ENCODE data around the gene BFSP2.
A peak's percentile ranks its signal among the peaks of the same experiment; 100 is the strongest.

BFSP2 gene

GRCh38 chr3:133457025-133457424, 57.2 kb downstream of the BFSP2 start:
- Histone ChIP-seq H3K9me3 (ENCODE audit: control insufficient read depth in 2 of 2, low read length in 2 of 2) (no peaks in the 10 kb centered on the region), H3K27ac (ENCODE audit: low read length) (no peak overlapping the region), H3K4me1 (ENCODE audit: control insufficient read depth, insufficient read depth, low read length) (peaks cover 12% of the 10 kb centered on the region), H3K27me3 (ENCODE audit: control insufficient read depth in 1 of 2, insufficient read depth in 2 of 2, low read length in 2 of 2) (no peaks in the 10 kb centered on the region), H3K4me3 (ENCODE audit: low read length in 2 of 2) (no peak overlapping the region), H3K36me3 (ENCODE audit: control insufficient read depth in 2 of 2, insufficient read depth in 2 of 2, low read length in 2 of 2) (no peaks in the 10 kb centered on the region), H3K9ac (ENCODE audit: low read length in 2 of 2) (no peak overlapping the region)

GRCh38 chr3:133457465-133458067, 57.7 kb downstream of the BFSP2 start:
- Histone ChIP-seq H3K27ac (ENCODE audit: low read length) (no peak overlapping the region), H3K9me3 (ENCODE audit: control insufficient read depth in 2 of 2, low read length in 2 of 2) (no peaks in the 10 kb centered on the region), H3K36me3 (ENCODE audit: control insufficient read depth in 2 of 2, insufficient read depth in 2 of 2, low read length in 2 of 2) (no peaks in the 10 kb centered on the region), H3K4me3 (ENCODE audit: low read length in 2 of 2) (no peak overlapping the region), H3K9ac (ENCODE audit: low read length in 2 of 2) (no peak overlapping the region), H3K4me1 (ENCODE audit: control insufficient read depth, insufficient read depth, low read length) (peaks cover 12% of the 10 kb centered on the region), H3K27me3 (ENCODE audit: control insufficient read depth in 1 of 2, insufficient read depth in 2 of 2, low read length in 2 of 2) (no peaks in the 10 kb centered on the region)

GRCh38 chr3:133459400-133459799, 59.5 kb downstream of the BFSP2 start:
- no peak overlapping the region for H3K4me3 ChIP-seq (ENCODE audit: low read length in 2 of 2)
- no peaks in the 10 kb centered on the region for H3K9me3 ChIP-seq (ENCODE audit: control insufficient read depth in 2 of 2, low read length in 2 of 2)
- H3K27me3 ChIP-seq (ENCODE audit: control insufficient read depth in 1 of 2, insufficient read depth in 2 of 2, low read length in 2 of 2) = no peaks in the 10 kb centered on the region
- H3K36me3 ChIP-seq (ENCODE audit: control insufficient read depth in 2 of 2, insufficient read depth in 2 of 2, low read length in 2 of 2) = no peaks in the 10 kb centered on the region
- peaks cover 12% of the 10 kb centered on the region for H3K4me1 ChIP-seq (ENCODE audit: control insufficient read depth, insufficient read depth, low read length)
- H3K27ac ChIP-seq (ENCODE audit: low read length) = peak overlapping the region; percentile 13
- no peak overlapping the region for H3K9ac ChIP-seq (ENCODE audit: low read length in 2 of 2)

DNA sequence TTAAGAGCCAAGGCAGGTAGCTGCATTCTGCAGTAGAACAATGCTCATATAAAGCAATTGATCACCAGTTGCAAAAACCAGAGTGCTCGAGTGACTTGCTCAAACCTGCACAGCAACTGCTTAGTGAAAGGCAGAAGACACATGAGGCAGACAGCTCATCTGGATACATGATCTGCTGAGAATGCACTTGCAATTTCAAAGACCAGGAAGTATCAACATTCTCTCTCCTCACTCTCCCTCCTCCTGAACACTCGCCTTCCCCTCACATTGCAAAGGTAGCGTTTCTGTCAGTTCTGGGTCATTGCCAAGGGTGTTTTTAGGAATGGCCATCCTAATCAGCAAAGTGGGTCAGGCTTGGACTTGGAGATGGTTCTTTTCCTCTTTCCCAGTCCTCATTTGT, 61.0 kb downstream of the BFSP2 start:
- no peak overlapping the region for H3K4me3 ChIP-seq (ENCODE audit: low read length in 2 of 2)
- H3K4me1 ChIP-seq (ENCODE audit: control insufficient read depth, insufficient read depth, low read length) = peaks cover 12% of the 10 kb centered on the region
- H3K9me3 ChIP-seq (ENCODE audit: control insufficient read depth in 2 of 2, low read length in 2 of 2) = no peaks in the 10 kb centered on the region
- H3K9ac ChIP-seq (ENCODE audit: low read length in 2 of 2) = no peak overlapping the region
- H3K36me3 ChIP-seq (ENCODE audit: control insufficient read depth in 2 of 2, insufficient read depth in 2 of 2, low read length in 2 of 2) = no peaks in the 10 kb centered on the region
- no peak overlapping the region for H3K27ac ChIP-seq (ENCODE audit: low read length)
- no peaks in the 10 kb centered on the region for H3K27me3 ChIP-seq (ENCODE audit: control insufficient read depth in 1 of 2, insufficient read depth in 2 of 2, low read length in 2 of 2)

GRCh38 chr3:133461291-133461690, 61.4 kb downstream of the BFSP2 start:
- Histone ChIP-seq H3K9me3 (ENCODE audit: control insufficient read depth in 2 of 2, low read length in 2 of 2) (no peaks in the 10 kb centered on the region), H3K36me3 (ENCODE audit: control insufficient read depth in 2 of 2, insufficient read depth in 2 of 2, low read length in 2 of 2) (no peaks in the 10 kb centered on the region)

GRCh38 chr3:133463347-133463860, 63.5 kb downstream of the BFSP2 start:
- Histone ChIP-seq H3K9me3 (ENCODE audit: control insufficient read depth in 2 of 2, low read length in 2 of 2) (no peaks in the 10 kb centered on the region), H3K27me3 (ENCODE audit: control insufficient read depth in 1 of 2, insufficient read depth in 2 of 2, low read length in 2 of 2) (no peaks in the 10 kb centered on the region), H3K4me1 (ENCODE audit: control insufficient read depth, insufficient read depth, low read length) (peaks cover 15% of the 10 kb centered on the region), H3K36me3 (ENCODE audit: control insufficient read depth in 2 of 2, insufficient read depth in 2 of 2, low read length in 2 of 2) (no peaks in the 10 kb centered on the region), H3K4me3 (ENCODE audit: low read length in 2 of 2) (no peak overlapping the region), H3K9ac (ENCODE audit: low read length in 2 of 2) (no peak overlapping the region), H3K27ac (ENCODE audit: low read length) (no peak overlapping the region)

More at GRCh38 chr3:133461291-133461690, 61.4 kb downstream of the BFSP2 start:
- no peak overlapping the region for H3K9ac ChIP-seq (ENCODE audit: low read length in 2 of 2)
- H3K27ac ChIP-seq (ENCODE audit: low read length) = no peak overlapping the region
- peaks cover 12% of the 10 kb centered on the region for H3K4me1 ChIP-seq (ENCODE audit: control insufficient read depth, insufficient read depth, low read length)
- no peaks in the 10 kb centered on the region for H3K27me3 ChIP-seq (ENCODE audit: control insufficient read depth in 1 of 2, insufficient read depth in 2 of 2, low read length in 2 of 2)
- H3K4me3 ChIP-seq (ENCODE audit: low read length in 2 of 2) = no peak overlapping the region

- no peaks in the 10 kb centered on the region for H3K9me3 ChIP-seq (ENCODE audit: control insufficient read depth in 2 of 2, low read length in 2 of 2)
- H3K4me3 ChIP-seq (ENCODE audit: low read length in 2 of 2) = no peak overlapping the region
- no peaks in the 10 kb centered on the region for H3K36me3 ChIP-seq (ENCODE audit: control insufficient read depth in 2 of 2, insufficient read depth in 2 of 2, low read length in 2 of 2)
Measured at GRCh38 chr3:133464573-133464972, 64.7 kb downstream of the BFSP2 start.

GRCh38 chr3:133466531-133467386, 66.9 kb downstream of the BFSP2 start:
- Histone ChIP-seq H3K36me3 (ENCODE audit: control insufficient read depth in 2 of 2, insufficient read depth in 2 of 2, low read length in 2 of 2) (no peaks in the 10 kb centered on the region), H3K9me3 (ENCODE audit: control insufficient read depth in 2 of 2, low read length in 2 of 2) (no peaks in the 10 kb centered on the region), H3K4me3 (ENCODE audit: low read length in 2 of 2) (no peak overlapping the region), H3K27me3 (ENCODE audit: control insufficient read depth in 1 of 2, insufficient read depth in 2 of 2, low read length in 2 of 2) (no peaks in the 10 kb centered on the region), H3K4me1 (ENCODE audit: control insufficient read depth, insufficient read depth, low read length) (peaks cover 7% of the 10 kb centered on the region), H3K9ac (ENCODE audit: low read length in 2 of 2) (no peak overlapping the region), H3K27ac (ENCODE audit: low read length) (no peak overlapping the region)

More at GRCh38 chr3:133464573-133464972, 64.7 kb downstream of the BFSP2 start:
- Histone ChIP-seq H3K4me1 (ENCODE audit: control insufficient read depth, insufficient read depth, low read length) (peaks cover 12% of the 10 kb centered on the region), H3K27ac (ENCODE audit: low read length) (no peak overlapping the region), H3K9ac (ENCODE audit: low read length in 2 of 2) (no peak overlapping the region), H3K27me3 (ENCODE audit: control insufficient read depth in 1 of 2, insufficient read depth in 2 of 2, low read length in 2 of 2) (no peaks in the 10 kb centered on the region)

DNA sequence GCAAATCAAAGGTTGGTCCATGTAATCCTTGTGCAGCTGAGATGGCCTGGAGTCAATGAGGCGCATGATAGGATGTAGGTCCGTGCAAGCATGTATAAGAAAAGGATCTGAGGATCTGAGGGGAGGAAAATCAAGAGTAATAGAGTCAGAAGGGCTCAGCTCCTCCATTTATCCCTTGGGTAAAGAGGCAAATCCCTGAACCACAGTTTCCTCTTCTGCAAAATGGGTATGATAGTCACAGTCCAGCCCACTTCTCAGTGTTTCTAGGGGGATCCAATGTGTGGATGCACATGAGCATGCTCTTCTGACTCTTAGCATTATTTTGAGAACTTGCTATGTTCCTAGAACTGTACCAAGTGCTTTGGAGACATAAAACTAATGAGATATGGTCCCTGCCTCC, 67.9 kb downstream of the BFSP2 start:
- H3K4me1 ChIP-seq (ENCODE audit: control insufficient read depth, insufficient read depth, low read length) = peaks cover 7% of the 10 kb centered on the region
- no peak overlapping the region for H3K9ac ChIP-seq (ENCODE audit: low read length in 2 of 2)
- no peaks in the 10 kb centered on the region for H3K27me3 ChIP-seq (ENCODE audit: control insufficient read depth in 1 of 2, insufficient read depth in 2 of 2, low read length in 2 of 2)
- H3K9me3 ChIP-seq (ENCODE audit: control insufficient read depth in 2 of 2, low read length in 2 of 2) = no peaks in the 10 kb centered on the region
- H3K27ac ChIP-seq (ENCODE audit: low read length) = no peak overlapping the region
- no peaks in the 10 kb centered on the region for H3K36me3 ChIP-seq (ENCODE audit: control insufficient read depth in 2 of 2, insufficient read depth in 2 of 2, low read length in 2 of 2)
- no peak overlapping the region for H3K4me3 ChIP-seq (ENCODE audit: low read length in 2 of 2)

- Histone ChIP-seq H3K9me3 (ENCODE audit: control insufficient read depth in 2 of 2, low read length in 2 of 2) (no peaks in the 10 kb centered on the region), H3K27me3 (ENCODE audit: control insufficient read depth in 1 of 2, insufficient read depth in 2 of 2, low read length in 2 of 2) (no peaks in the 10 kb centered on the region), H3K4me3 (ENCODE audit: low read length in 2 of 2) (no peak overlapping the region), H3K9ac (ENCODE audit: low read length in 2 of 2) (no peak overlapping the region), H3K27ac (ENCODE audit: low read length) (no peak overlapping the region), H3K4me1 (ENCODE audit: control insufficient read depth, insufficient read depth, low read length) (peaks cover 7% of the 10 kb centered on the region), H3K36me3 (ENCODE audit: control insufficient read depth in 2 of 2, insufficient read depth in 2 of 2, low read length in 2 of 2) (no peaks in the 10 kb centered on the region)
Measured at GRCh38 chr3:133468251-133468721, 68.4 kb downstream of the BFSP2 start.

All from stomach smooth muscle (tissue), 2 donors.